Left ventricle myocardium inferior (tissue), 1 donor: ENCODE results near the gene EI24. TPM values are rescaled to one million over a fixed set of nuclear protein-coding genes. Genes with fewer than 3 reads are reported as not detected.

ENCODE experiments used
- DNase-seq: peaks from one replicate; pipeline ENCODE4 v3.0.0-alpha.2; 2020
- H3K27ac ChIP-seq: fragments of 200-600 bp; replicated peaks from 2 replicates; pipeline ENCODE4 v1.8.0; 2021
- H3K27me3 ChIP-seq: fragments of 200-600 bp; 2 replicates; pipeline ENCODE4 v1.8.0; 2021; ENCODE audit warnings: low read depth
- H3K36me3 ChIP-seq: fragments of 200-600 bp; 2 replicates; pipeline ENCODE4 v1.8.0; 2021
- H3K4me1 ChIP-seq: fragments of 200-600 bp; 2 replicates; pipeline ENCODE4 v1.8.0; 2021
- H3K4me3 ChIP-seq: fragments of 200-600 bp; 2 replicates; pipeline ENCODE4 v1.8.0; 2021; ENCODE audit warnings: mild to moderate bottlenecking, moderate library complexity
- H3K9me3 ChIP-seq: fragments of 200-600 bp; replicated peaks from 2 replicates; pipeline ENCODE4 v1.8.0; 2021
- intact Hi-C: fragments of 100-400 bp; cut with micrococcal nuclease; formaldehyde crosslinking; loops from one replicate; pipeline ENCODE4 v1.11.0; 2022
- total RNA-seq: library from RNA; stranded (reverse); fragmentation: NEBNext Ultra II Directional; extraction: Animal tissue kit (Norgen Biotek cat#: 25700); gene quantifications from one replicate; pipeline ENCODE4 v1.2.1, GENCODE V29; 2021
- TF ChIP-seq, protein P1 (sequence below): fragments of 200-600 bp; IDR thresholded peaks from 2 replicates; pipeline ENCODE4 v1.8.0; 2021; ENCODE audit warnings: antibody characterized with exemption, mild to moderate bottlenecking, borderline replicate concordance
- donor health status: DM: no; HTN: yes; CAD: no; lungs with severe emphysema.

The EI24 gene
- total RNA-seq, 1 donor from 2014 or later = 55.8 TPM

DNA sequence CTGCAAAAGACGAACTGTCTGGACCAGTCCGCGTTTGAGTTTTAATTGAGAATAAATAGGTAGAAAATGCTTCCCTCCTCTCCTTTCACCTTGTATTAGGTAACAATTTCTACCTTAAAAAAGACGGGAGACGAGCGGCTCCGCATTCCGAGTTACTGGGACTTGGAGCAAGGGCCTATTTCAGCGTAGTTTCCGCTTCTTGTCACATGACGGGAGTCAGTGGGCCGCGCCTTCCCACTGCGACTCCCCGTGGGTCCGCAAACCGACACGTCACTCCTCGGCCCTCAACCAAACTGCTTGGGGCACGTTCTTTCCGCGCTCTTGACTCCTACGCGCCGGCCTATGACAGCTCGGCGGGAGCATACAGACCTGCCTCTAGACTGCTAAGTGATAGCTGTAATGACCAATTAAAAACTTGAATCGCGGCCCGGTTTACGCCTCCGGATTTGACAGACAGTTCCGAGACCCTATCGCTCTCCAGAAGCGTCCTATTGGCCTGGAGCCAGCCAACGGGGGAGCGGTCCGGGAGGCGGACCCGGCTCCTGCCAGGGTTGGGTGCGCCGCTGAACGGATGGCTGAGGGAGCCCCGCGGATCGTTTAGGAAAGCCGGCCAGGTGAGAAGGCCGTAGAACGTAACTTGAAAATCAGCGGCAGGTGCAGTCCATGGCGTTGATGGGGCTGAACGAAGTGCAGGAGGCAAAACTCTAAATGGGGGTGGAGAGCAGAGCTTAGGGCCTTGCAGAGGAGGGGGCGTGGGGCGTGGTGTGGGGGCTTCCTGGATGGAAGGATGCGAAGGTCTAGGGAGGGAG lies 23.2 kb downstream of the EI24 start, which contains the start of gene STT3A:
Gene STT3A (plus strand): TSS at position 548 of the 809 bp plus-strand sequence. CDS start 3,064 bp downstream, outside the sequence.
- Histone ChIP-seq H3K27ac (peak within 1 kb of the TSS; percentile 98), H3K27me3 (no peaks in the 10 kb centered on the region), H3K9me3 (no peaks in the 10 kb centered on the region), H3K4me1 (peaks cover 47% of the 10 kb centered on the region), H3K36me3 (peaks cover 10% of the 10 kb centered on the region), H3K4me3 (peak within 1 kb of the TSS; percentile 92)
- TF ChIP-seq, protein P1, sequence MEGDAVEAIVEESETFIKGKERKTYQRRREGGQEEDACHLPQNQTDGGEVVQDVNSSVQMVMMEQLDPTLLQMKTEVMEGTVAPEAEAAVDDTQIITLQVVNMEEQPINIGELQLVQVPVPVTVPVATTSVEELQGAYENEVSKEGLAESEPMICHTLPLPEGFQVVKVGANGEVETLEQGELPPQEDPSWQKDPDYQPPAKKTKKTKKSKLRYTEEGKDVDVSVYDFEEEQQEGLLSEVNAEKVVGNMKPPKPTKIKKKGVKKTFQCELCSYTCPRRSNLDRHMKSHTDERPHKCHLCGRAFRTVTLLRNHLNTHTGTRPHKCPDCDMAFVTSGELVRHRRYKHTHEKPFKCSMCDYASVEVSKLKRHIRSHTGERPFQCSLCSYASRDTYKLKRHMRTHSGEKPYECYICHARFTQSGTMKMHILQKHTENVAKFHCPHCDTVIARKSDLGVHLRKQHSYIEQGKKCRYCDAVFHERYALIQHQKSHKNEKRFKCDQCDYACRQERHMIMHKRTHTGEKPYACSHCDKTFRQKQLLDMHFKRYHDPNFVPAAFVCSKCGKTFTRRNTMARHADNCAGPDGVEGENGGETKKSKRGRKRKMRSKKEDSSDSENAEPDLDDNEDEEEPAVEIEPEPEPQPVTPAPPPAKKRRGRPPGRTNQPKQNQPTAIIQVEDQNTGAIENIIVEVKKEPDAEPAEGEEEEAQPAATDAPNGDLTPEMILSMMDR = no peak
- intact Hi-C loops = no loop called here
- peak; percentile 99 for DNase-seq

DNA sequence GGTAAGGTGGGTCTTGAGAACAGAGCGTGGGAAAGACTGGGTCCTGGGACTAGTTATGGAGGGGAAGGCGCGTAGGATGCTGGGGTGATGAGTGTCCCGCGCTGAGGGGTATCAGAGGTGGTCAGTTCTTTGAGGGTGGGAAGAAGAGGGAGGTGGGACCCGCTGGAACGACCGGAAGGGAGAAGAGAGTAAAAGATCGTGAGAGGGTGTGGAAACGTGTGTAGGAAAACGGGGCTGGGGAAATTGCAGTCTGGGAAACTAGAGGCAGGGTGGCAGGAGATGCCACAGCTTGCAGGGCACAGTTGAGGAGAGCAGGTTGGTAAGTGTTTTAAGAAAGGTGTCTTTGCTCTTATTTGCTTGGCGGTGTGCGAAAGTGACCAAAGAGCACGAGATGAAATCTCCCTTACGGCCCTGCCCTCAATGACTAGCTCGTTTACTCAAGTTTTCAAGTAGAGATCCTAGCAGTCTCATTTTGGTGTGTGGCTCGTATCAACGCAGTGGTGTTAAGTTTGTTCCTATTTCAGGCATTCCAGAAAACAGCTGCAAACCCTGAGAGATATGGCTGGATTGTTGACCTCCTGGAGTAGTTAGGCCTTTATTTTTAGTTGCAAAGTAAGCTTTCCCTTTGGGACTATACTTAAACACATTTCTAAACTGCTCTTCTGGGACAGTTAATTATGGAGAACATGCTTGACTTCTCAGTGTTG lies 24.0 kb downstream of the EI24 start:
- intact Hi-C loops = no loop called here
- H3K4me3 ChIP-seq = peak overlapping the region; percentile 92
- H3K36me3 ChIP-seq = peaks cover 18% of the 10 kb centered on the region
- H3K27ac ChIP-seq = peak overlapping the region; percentile 87
- no peaks in the 10 kb centered on the region for H3K9me3 ChIP-seq
- H3K4me1 ChIP-seq = peaks cover 47% of the 10 kb centered on the region
- no peak for DNase-seq
- TF ChIP-seq, protein P1 = no peak
- no peaks in the 10 kb centered on the region for H3K27me3 ChIP-seq

DNA sequence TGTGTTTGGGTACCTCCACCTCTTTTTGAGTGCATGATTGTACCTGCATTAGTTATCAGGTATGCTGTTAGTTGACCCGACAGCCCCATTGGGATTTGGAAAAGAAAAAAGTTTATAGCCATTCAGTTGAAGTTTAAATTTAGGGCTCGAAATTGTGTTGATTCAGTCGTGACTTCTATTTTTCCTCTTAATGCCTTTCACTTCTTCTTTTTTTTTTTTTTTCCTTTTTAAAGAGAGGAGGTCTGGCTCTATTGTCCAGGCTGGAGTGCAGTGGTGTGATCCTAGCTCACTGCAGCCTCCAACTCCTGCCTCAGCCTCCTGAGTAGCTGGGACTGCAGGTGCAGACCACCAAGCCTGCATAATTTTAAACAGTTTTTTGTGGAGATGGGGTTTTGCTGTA lies 25.7 kb downstream of the EI24 start:
- TF ChIP-seq, protein P1 = no peak
- H3K4me3 ChIP-seq = no peak overlapping the region
- peaks cover 47% of the 10 kb centered on the region for H3K4me1 ChIP-seq
- peaks cover 33% of the 10 kb centered on the region for H3K36me3 ChIP-seq
- H3K27ac ChIP-seq = no peak overlapping the region
- no peak for DNase-seq
- H3K27me3 ChIP-seq = no peaks in the 10 kb centered on the region
- no peaks in the 10 kb centered on the region for H3K9me3 ChIP-seq
- intact Hi-C loops = no loop called here

DNA sequence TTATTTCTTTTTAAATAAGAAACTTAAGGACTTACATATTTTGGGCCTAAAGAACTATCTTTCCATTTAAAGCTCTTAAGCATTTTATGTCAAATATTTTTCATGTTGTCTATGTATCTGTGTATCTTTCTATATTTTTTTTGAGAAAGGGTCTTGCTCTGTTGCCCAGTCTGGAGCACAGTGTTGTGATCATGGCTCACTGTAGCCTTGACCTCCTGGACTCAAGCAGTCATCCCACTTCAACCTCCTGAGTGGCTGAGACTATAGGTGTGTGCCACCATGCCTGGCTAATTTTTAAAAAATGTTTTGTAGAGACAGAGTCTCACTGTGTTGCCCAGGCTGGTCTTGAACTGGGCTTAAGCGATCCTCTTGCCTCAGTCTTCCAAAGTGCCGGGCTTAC lies 31.4 kb downstream of the EI24 start:
- DNase-seq = no peak
- Histone ChIP-seq H3K4me1 (peaks cover 17% of the 10 kb centered on the region), H3K36me3 (peaks cover 89% of the 10 kb centered on the region), H3K27me3 (no peaks in the 10 kb centered on the region), H3K9me3 (no peaks in the 10 kb centered on the region), H3K4me3 (no peak overlapping the region), H3K27ac (no peak overlapping the region)
- intact Hi-C loops = no loop called here
- TF ChIP-seq, protein P1 = no peak

DNA sequence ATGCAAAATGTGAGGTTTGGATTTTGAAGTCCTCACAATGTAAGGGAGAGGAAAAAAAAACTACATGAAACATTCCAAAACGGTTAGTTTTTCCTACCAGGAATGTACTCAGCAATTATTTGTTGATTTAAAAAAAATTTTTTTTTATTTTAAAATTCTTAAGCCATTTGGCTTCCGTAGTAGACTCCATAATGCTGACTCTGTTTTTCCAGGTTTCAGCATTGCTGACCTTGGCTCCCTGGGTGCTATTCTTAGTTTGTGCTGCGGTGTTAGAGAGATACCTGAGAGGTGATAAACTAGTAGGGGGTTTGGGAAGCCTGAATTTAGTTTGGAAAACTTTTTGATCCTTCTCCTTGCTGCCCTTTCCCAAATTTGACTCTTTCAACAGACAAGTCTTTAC lies 33.9 kb downstream of the EI24 start:
- Histone ChIP-seq H3K27ac (peak overlapping the region; percentile 17), H3K36me3 (peaks cover 97% of the 10 kb centered on the region)

More for the DNA sequence above, 33.9 kb downstream of the EI24 start:
- no peaks in the 10 kb centered on the region for H3K27me3 ChIP-seq
- TF ChIP-seq, protein P1 = no peak
- DNase-seq = no peak
- intact Hi-C loops = no loop called here
- H3K4me3 ChIP-seq = no peak overlapping the region
- no peaks in the 10 kb centered on the region for H3K9me3 ChIP-seq
- peaks cover 11% of the 10 kb centered on the region for H3K4me1 ChIP-seq
